ELR (cell line): ENCODE data around the gene CAPN15.
A peak's percentile ranks its signal among the peaks of the same experiment; 100 is the strongest.
"Not testable (repeated sequence)": the region's sequence is repeated elsewhere in the genome, so short reads cannot be mapped to it uniquely, and the experiment has no call there.

ENCODE experiments used
- DNase-seq: peaks from one replicate; pipeline ENCODE4 v3.0.0-alpha.2; 2015; ENCODE audit warnings: low read depth

CAPN15 gene

DNA sequence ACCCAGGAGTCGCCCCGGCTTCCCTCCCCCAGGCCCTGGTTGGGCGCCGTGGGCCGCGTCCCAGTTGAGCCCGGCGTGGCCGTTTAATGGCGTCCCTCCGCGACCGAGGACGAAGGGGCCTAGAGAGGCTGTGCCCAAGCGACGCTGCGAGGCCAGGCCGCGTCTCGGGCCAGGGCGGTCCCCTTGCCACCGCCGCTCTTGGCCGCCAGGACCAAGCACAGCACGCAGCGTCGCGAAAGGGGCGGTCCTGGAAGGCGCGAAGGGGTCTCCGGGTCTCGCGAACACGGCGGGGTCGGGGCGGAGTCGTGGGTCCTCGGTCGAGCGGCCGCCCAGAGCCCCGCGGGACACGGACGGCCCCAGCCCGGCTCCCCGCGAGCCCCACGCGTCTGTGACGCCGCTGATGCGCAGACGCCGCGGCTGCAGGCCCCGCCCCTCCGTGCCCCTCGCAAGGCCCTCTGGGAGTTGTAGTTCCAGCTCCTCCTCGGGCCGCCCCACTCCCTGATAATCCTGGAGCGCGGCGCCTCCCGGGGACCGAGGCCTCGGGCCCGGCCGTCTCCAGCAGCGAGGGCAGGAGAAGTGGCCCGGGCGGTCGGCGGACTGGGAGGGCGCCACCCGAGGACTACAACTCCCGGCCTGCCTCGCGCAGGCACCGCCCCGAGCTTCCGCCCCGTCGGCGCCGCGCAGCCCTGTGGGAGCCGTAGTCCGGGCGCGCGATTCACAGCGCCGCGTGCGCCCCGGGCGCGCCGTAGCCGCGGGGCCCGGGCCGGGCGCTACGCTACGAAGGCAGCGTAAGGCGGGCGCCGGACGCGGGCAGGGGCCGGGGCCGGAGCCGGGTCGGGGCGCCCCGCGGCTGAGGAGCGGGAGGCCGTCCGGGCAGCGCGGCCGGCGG is at the start of gene CAPN15:
TSS of gene CAPN15 (plus strand) at position 698 of the 889 bp plus-strand sequence. CDS start 19,127 bp downstream, outside the sequence.
- peak; percentile 85 for DNase-seq

DNA sequence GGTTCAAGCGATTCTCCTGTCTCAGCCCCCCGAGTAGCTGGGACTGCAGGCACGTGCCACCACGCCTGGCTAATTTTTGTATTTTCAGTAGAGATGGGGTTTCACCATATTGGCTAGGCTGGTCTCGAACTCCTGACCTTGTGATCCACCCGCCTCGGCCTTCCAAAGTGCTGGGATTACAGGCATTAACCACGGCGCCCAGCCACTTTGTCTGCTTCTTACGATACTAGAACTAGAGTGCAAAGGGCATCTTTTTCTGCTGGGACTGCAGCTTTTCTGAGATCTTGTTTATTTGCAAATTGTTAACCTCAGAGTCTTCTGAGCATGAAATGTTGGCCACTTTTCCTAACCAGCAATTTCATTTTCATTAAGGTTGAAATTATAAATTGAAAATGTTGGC is 49.2 kb upstream of the CAPN15 start:
- not testable (repeated sequence) for DNase-seq

DNA sequence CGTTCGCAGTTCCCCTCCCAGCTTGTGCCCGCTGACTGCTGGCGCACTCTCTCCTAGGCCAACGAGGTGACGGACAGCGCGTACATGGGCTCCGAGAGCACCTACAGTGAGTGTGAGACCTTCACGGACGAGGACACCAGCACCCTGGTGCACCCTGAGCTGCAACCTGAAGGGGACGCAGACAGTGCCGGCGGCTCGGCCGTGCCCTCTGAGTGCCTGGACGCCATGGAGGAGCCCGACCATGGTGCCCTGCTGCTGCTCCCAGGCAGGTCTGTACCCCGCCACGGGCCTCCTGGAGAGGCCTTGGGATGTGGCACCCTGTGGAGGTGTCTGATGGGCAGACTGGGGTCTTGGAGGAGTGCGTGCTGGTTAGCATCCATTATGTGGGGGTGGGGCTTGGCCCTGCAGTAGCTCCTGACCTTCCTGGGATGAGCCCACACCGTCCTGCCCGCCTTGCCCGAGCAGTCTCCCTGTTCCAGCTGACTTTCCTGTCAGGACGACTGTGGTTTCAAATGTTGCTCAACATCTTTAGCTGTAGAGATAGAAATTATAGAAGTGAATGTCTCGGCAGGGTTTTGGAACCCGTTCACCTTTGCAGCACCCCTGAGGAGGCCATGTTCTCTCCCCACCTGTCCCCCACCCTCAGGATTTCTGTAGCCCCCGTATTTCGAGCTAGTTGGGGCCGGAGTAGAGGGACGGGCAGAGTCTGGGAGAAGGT is 44.9 kb upstream of the CAPN15 start:
- no peak for DNase-seq

DNA sequence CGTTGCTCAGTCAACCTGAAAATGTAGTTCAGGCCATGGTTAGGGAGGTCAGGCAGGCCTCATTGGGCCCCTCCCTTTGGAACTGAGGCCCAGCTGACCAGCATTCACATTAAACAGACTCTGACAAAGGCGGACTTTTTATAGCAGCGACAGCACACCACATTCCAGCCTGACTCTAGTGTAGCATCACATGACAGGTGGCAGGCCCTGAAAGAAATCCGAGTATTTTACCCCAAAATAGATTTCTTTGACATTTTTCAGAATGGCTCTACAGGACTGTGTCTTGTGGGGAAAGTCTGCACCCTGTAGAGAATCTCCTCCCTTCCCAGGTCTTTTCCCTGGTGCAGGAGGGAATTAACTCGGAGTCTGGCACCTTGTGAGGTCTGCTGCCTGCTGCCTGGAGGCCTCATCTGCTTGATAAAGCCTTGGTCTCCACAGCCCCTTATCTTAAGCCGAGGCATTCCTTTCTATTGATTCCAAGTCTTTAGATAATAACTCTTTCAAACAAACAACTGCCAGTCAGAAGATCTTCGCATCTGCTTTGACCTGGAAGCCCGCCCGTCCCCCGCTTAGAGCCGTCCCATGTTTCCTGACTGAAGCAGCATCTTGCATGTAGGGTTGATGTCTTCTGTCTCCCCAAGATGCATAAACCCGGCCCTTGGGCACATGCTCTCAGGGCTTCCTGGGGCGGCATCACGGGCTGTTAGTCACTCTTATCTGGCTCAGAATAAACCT is 44.0 kb upstream of the CAPN15 start:
- DNase-seq = no peak

DNA sequence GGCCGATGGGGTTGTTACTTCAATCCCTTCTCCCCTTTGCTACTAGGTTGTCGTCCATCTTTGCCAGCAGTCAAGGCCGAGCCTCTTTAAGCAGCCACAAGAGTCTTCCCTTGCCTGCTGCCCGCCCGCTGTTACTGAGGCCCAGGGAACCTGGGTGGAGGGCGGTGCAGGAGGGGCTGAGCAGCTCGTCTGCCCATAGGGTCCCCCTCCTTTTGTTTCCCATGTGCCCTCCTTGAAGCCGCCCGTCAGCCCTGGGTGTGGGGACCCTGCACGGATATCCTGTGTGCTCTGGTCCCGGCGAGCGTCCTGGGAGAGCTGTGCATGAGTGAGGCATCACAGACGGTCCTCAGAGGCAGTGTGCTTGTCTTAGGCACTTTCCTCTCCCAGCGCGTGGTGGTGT is 37.9 kb upstream of the CAPN15 start:
- no peak for DNase-seq

GRCh38 chr16:490768-491167 is 36.7 kb upstream of the CAPN15 start:
- no peak for DNase-seq

DNA sequence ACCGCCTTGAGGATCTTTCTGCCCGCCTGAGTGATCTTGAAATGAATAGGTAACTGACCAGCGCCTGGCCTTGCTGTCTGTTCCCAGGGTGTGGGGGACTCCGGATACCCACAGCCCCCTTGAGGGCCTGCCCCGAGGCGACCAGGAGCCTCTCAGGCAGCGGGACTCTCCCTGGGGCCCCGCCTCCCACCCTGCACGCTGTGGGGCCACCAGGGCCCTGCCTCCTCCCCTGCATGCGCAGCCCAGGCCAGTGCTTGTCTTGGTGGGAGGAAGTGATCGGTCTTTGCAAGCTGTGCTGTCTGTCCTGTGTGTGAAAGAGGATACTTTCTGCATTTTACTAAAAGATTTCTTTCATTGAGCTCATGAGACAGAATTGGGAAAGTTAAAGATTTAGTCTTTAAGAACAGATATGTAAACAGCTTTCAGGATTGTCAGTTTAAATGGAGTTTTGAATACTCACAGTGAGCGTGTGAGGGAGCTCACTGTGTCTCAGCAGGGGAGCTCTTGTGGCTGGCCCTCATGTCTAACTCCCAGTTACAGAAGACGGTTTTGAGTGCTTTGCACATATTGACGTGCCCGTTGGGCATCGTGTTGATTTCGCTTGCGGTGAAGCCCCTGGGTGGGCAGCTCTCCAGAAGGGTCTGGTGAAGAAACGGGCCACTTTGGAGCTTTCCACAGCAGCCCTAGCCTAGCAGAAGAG is 36.1 kb upstream of the CAPN15 start:
- DNase-seq = no peak

- no peak for DNase-seq
These were observed 35.2 kb upstream of the CAPN15 start for GRCh38 chr16:492211-492875.

DNA sequence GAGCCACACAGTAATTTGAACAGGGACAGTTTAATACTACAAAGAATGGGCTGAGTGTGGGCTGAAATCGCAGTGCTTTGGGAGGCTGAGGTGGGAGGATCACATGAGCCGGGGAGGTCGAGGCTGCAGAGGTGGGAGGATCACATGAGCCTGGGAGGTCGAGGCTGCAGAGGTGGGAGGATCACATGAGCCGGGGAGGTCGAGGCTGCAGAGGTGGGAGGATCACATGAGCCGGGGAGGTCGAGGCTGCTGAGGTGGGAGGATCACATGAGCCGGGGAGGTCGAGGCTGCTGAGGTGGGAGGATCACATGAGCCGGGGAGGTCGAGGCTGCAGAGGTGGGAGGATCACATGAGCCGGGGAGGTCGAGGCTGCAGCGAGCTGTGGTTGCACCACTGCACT is 32.8 kb upstream of the CAPN15 start:
- DNase-seq = not testable (repeated sequence)

DNA sequence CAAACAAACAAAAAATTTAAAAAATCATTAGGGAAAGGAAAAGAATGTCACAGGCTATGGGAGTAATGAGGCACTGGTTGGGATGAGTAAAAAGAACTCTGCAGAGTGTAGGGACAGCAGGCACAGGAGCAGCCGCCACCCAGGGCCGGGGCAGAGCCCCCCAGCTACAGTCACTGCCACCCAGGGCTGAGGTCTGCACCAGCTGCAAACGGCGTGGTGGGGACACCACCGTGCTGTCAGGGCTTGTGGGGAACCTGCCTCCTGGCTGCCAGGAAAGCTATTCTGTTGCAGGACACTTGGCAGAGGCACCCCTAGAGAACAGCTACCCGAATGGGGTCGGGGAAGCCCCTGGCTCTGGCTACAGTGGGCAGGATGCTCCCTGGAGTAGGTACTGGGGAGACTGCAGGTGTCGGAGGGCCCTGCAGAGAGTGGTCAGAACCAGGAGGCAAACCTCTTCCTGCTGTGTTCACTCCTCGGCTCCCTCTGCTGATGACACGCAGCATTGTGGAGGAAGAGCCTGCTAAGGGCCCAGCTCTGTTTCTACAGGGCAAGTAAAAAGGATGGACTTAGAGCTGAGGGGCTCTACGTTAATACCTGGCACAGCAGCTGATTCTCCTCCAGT is 32.3 kb upstream of the CAPN15 start:
- DNase-seq = peak; percentile 63

GRCh38 chr16:496097-496886 is 31.2 kb upstream of the CAPN15 start:
- no peak for DNase-seq

- no peak for DNase-seq
These were observed 30.3 kb upstream of the CAPN15 start for GRCh38 chr16:497258-497657.

DNA sequence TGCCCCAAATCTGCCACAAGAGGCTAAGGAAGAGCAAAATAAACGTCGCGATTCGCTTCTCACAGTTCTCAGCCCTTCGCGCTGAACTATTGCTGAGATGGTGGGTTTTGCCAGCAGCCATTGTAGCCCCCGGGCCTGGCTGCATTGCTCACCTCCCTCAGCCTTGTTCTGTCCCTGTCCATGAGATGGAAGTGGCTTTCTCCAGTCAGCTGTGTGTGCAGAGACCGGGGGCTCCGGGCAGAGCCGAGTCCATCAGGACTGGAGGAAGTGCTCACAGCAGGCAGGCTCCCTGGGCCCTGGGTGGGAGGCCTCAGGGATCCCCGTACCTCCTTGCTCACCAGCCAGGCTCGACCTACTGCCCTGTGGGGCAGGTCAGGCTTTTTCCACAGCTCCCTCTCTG is 27.6 kb upstream of the CAPN15 start:
- no peak for DNase-seq

- DNase-seq = no peak
These were observed 26.8 kb upstream of the CAPN15 start for GRCh38 chr16:500709-501108.

GRCh38 chr16:502179-502943 is 25.2 kb upstream of the CAPN15 start:
- no peak for DNase-seq

GRCh38 chr16:503150-504071 is 24.1 kb upstream of the CAPN15 start:
- no peak for DNase-seq

- no peak for DNase-seq
These were observed 21.9 kb upstream of the CAPN15 start for GRCh38 chr16:505479-506245.

DNA sequence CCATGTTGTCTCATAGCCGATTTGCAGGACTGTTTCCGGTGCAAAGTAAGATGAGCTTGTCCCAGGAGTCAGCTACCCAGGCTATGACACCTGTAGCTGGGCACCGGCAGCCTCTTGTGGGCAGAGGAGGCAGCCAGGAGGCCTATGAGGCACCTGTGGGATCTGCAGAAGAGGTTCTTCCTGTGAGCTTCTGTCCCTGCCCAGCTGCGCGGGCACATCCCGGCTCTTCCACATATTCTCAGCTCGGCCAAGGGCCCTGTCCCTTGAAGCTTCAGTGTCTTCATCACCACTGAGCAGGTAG is 21.3 kb upstream of the CAPN15 start:
- no peak for DNase-seq
